Measurements from ENCODE around the gene ABO.

- TF ChIP-seq EZH2 (IDR thresholded peaks at IDR 0.05; ENCODE audit: insufficient read depth, poor library complexity, severe bottlenecking) (no peak), EZH2phosphoT487 (IDR thresholded peaks at IDR 0.05; ENCODE audit: insufficient read depth, low read depth) (no peak)
Observed at GRCh38 chr9:133263557-133263956, 11.4 kb downstream of the ABO start.
